Heart left ventricle (tissue), 16 donors: Measurements from ENCODE around the gene NAA60. TPM values are rescaled to one million over a fixed set of nuclear protein-coding genes. Genes with fewer than 3 reads are reported as not detected.

Experiments
- ATAC-seq, 4 donors: fragments of 200-7000 bp; cut with Tn5 transposase; one replicate each; pipeline ENCODE4 v1.9.1; 2020 to 2022; ENCODE audit warnings: moderate library complexity in 4 of 4, mild to moderate bottlenecking in 3 of 4, moderate number of reproducible peaks in 1 of 4
- DNase-seq, 5 donors: peaks; one replicate each; pipeline ENCODE4 v3.0.0-alpha.2; 2020
- H3K27ac ChIP-seq, 12 donors: fragments of 200-600 bp; sonication (generic) in 4 of 12; one replicate each; pipeline versions ENCODE4 v1.5.0 to v1.8.0; 2016 to 2022; ENCODE audit warnings: mild to moderate bottlenecking in 2 of 12
- H3K27me3 ChIP-seq, 9 donors: fragments of 200-600 bp; sonication (generic) in 2 of 9; one replicate each; pipeline versions ENCODE4 v1.5.1 to v1.8.0; 2016 to 2022; ENCODE audit warnings: mild to moderate bottlenecking in 3 of 9
- H3K36me3 ChIP-seq, 9 donors: fragments of 200-600 bp; sonication (generic) in 2 of 9; one replicate each; pipeline versions ENCODE4 v1.5.0 to v1.8.0; 2018 to 2022; ENCODE audit warnings: mild to moderate bottlenecking in 2 of 9
- H3K4me1 ChIP-seq, 12 donors: fragments of 200-600 bp; sonication (generic) in 4 of 12; one replicate each; pipeline versions ENCODE4 v1.5.0 to v1.8.0; 2016 to 2022; ENCODE audit warnings: mild to moderate bottlenecking in 3 of 12
- H3K4me3 ChIP-seq, 12 donors: fragments of 200-600 bp; sonication (generic) in 4 of 12; one replicate each; pipeline versions ENCODE4 v1.5.0 to v1.8.0; 2017 to 2022; ENCODE audit warnings: mild to moderate bottlenecking in 9 of 12, moderate library complexity in 4 of 12
- H3K9me3 ChIP-seq, 12 donors: fragments of 200-600 bp; sonication (generic) in 4 of 12; one replicate each; pipeline versions ENCODE4 v1.5.0 to v1.8.0; 2016 to 2022; ENCODE audit warnings: mild to moderate bottlenecking in 1 of 12
- POLR2A ChIP-seq, 2 donors: fragments of 450-650 bp; IDR thresholded peaks; one replicate each; pipeline ENCODE4 v1.6.1; 2017; ENCODE audit warnings: antibody characterized with exemption in 2 of 2, mild to moderate bottlenecking in 2 of 2, moderate library complexity in 2 of 2
- WGBS, 4 donors: extraction: QIAGEN DNeasy Blood & Tissue Kit in 2 of 4; methylation state at CpG; one replicate each; pipeline versions ENCODE4 v1.1.5 to v1.1.7; 2013 to 2018; 5-methylcytosine and 5-hydroxymethylcytosine counted together
- intact Hi-C, 10 donors: fragments of 100-400 bp; cut with DNase I; formaldehyde crosslinking; loops; one replicate each; pipeline versions ENCODE4 v1.11.1 to v1.14.2; 2022
- polyA plus RNA-seq, 2 donors: library from polyadenylated mRNA; stranded (reverse); fragments of 200-250 nt; gene quantifications; one replicate each; pipeline ENCODE4 v1.2.3, GENCODE V29; 2013
- total RNA-seq, 9 donors: library from RNA; depleted of rRNA in 2 of 9; stranded (reverse); fragments of >200 nt in 2 of 9; fragmentation: NEBNext Ultra II Directional in 3 of 9; extraction: Animal tissue kit (Norgen Biotek cat#: 25700) in 3 of 9; gene quantifications; one replicate each; pipeline versions ENCODE4 v1.1.0 to v1.2.4, GENCODE V29; 2016 to 2023
- TF ChIP-seq, protein P1 (sequence below), 12 donors: fragments of 200-600 bp; sonication (generic) in 4 of 12; IDR thresholded peaks; one replicate each; pipeline versions ENCODE4 v1.5.0 to v1.8.0; 2018 to 2022; ENCODE audit warnings: antibody characterized with exemption in 12 of 12, mild to moderate bottlenecking in 5 of 12
- donor health status: ischemic (EF 13 %, LVEDD 7.1; RV severe dilation, severe dysfunction).
- donor health status: healthy with polysubstance abuse.
- donor health status: DM: no; HTN: yes; CAD: no.
- donor health status: DM: no; HTN: no; CAD: no.
- donor health status: ischemic (EF 25% LVEDD 6.9; RV normal size, moderate dysfunction).
- donor health status: ischemic (EF 25% LVEDD 5.7; RV mildly dilated, moderate dysfunction).
- donor health status: healthy.
- donor health status: DM: yes; HTN: yes; CAD: no.
- donor health status: ischemic (EF 35%, LVEDD 5.7; RV mildly dilated, moderate dysfunction).
- donor health status: nonischemic (EF 11% LVEDD 7.7; RV severe dilation, severe dysfunction).
- donor health status: DM: yes; HTN: yes; CAD: no.
- donor health status: PGD.
- donor health status: ischemic (EF 29% LVEDD 5.4; RV normal size, mild dysfunction).
- donor health status: nonischemic (EF 23%, LVEDD 6.1; RV moderate dilation, normal function).

Gene NAA60
- total and polyA plus RNA-seq, 11 donors, result 30.3 to 61.9 (median 38.6) TPM

DNA sequence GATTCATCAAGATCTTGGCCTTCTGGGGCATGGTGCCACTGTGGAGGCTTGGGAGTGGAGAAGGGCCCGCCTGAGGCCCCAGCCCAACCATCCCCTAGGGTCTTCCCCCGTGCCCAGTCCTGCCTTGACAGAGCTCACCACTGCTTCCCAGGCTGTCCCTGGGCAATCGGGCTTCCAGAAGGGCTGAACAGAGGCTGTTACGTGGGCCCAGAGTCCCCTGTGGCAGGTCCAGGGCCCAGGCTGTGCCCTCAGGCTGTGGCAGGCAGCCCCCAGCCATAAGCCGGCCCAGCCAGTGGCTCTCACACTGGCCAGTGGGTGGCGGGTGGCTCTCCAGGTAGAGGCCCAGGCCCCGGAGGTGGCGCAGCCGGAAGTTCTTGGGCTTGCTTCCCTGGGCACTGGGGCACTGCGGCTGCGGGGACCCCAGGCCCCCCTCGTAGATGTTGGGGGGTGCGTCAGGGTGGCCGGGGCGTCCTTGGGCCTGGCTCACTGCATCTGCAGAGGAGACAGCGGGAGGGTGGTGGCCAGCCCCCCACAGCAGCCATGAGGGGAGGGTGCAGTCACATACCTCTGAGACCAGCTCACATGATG lies 51.0 kb downstream of the NAA60 start:
- Histone ChIP-seq H3K4me1 (peaks cover 0 to 7% (median 0%) of the 10 kb centered on the region in 12 donors), H3K4me3 (no peak overlapping the region), H3K27ac (no peak overlapping the region), H3K27me3 (no peaks in the 10 kb centered on the region), H3K36me3 (no peaks in the 10 kb centered on the region), H3K9me3 (no peaks in the 10 kb centered on the region)
- ATAC-seq (no peak), DNase-seq (peak in 1 of 5 donors; percentile 16)
- intact Hi-C loops, result loop anchor here in 2 of 10 donors (10.0 kb wide), 2 partner anchors 200 to 230 kb away; no protein-coding TSS in a partner anchor
- TF ChIP-seq, protein P1, sequence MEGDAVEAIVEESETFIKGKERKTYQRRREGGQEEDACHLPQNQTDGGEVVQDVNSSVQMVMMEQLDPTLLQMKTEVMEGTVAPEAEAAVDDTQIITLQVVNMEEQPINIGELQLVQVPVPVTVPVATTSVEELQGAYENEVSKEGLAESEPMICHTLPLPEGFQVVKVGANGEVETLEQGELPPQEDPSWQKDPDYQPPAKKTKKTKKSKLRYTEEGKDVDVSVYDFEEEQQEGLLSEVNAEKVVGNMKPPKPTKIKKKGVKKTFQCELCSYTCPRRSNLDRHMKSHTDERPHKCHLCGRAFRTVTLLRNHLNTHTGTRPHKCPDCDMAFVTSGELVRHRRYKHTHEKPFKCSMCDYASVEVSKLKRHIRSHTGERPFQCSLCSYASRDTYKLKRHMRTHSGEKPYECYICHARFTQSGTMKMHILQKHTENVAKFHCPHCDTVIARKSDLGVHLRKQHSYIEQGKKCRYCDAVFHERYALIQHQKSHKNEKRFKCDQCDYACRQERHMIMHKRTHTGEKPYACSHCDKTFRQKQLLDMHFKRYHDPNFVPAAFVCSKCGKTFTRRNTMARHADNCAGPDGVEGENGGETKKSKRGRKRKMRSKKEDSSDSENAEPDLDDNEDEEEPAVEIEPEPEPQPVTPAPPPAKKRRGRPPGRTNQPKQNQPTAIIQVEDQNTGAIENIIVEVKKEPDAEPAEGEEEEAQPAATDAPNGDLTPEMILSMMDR (IDR thresholded peaks at IDR 0.05), result no peak
- TF ChIP-seq POLR2A (IDR thresholded peaks at IDR 0.05), result no peak
- 86 to 95% (median 94%) methylated on average over 8 to 16 of the region's 16 CpGs for WGBS, 4 donors

DNA sequence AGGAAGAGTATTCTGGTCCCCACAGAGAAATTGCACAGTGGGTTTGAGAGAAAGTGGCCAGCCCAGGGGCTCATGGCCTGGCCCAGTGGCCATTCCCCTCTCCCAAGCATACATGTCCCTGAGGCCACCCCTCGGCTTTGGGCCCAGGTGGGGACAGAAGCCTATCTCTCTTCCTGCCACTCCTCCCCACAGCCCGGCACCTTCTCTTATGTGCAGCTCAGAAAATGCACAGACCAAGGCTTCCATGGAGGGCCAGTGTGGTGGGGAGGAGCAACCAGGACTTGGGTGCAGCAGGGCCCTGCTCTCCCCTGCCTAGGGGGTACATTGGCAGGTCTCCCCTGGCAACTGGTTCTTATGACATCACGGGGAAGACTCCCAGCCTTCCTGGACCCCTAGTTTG lies 51.7 kb downstream of the NAA60 start, which contains the start of gene C16orf90:
Gene C16orf90 (minus strand): TSS at position 314 of the 400 bp plus-strand sequence. CDS start 68 bp downstream, at position 246.
- intact Hi-C loops, result loop anchor here in 4 of 10 donors (5.0 to 10.0 kb wide), 4 partner anchors 93 to 230 kb away; partner anchors contain the start of genes ZNF174 (in 1 of the 4) and ZSCAN32 (in 1 of the 4)
- TF ChIP-seq, protein P1 (IDR thresholded peaks at IDR 0.05), result no peak
- TF ChIP-seq POLR2A (IDR thresholded peaks at IDR 0.05), result no peak
- 84 to 91% (median 88%) methylated on average over 3 of the region's 3 CpGs for WGBS, 4 donors
- ATAC-seq (no peak), DNase-seq (no peak)
- Histone ChIP-seq H3K9me3 (no peaks in the 10 kb centered on the region), H3K4me3 (no peak within 1 kb of the TSS), H3K4me1 (peaks cover 0 to 8% (median 3%) of the 10 kb centered on the region in 12 donors), H3K27ac (no peak within 1 kb of the TSS), H3K27me3 (no peaks in the 10 kb centered on the region), H3K36me3 (no peaks in the 10 kb centered on the region)

DNA sequence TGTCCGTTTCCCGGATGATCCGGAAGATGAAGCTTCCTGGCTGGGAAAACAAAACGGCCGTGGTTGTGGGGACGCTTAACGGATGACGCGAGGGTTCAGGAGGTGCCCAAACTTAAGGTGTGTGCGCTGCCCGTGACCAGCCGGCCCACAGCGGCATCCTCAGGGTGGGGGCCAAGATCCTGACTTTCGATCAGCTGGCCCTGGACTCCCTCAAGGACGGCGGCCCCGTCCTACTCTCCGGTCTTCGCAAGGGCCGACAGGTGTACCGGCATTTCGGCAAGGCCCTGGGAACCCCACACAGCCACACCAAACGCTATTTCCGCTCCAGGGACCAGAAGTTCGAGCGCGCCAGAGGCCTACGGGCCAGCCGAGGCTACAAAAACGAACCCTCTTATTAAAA lies 52.9 kb downstream of the NAA60 start:
- intact Hi-C loops, result loop anchor here in 4 of 10 donors (5.0 to 10.0 kb wide), 4 partner anchors 94 to 232 kb away; partner anchors contain the start of genes ZNF174 (in 1 of the 4) and ZSCAN32 (in 1 of the 4)
- WGBS, 4 donors, result 92 to 95% (median 95%) methylated on average over 30 of the region's 30 CpGs

GRCh38 chr16:3497771-3498170 lies 54.3 kb downstream of the NAA60 start:
- ATAC-seq (no peak), DNase-seq (no peak)
- intact Hi-C loops, result loop anchor here in 4 of 10 donors (5.0 to 10.0 kb wide), 4 partner anchors 95 to 233 kb away; partner anchors contain the start of genes ZNF174 (in 1 of the 4) and ZSCAN32 (in 1 of the 4)
- Histone ChIP-seq H3K9me3 (no peaks in the 10 kb centered on the region), H3K4me1 (peaks cover 4 to 26% (median 14%) of the 10 kb centered on the region in 12 donors), H3K4me3 (no peak overlapping the region), H3K36me3 (no peaks in the 10 kb centered on the region), H3K27ac (no peak overlapping the region), H3K27me3 (no peaks in the 10 kb centered on the region)
- WGBS, 4 donors, result 96 to 98% (median 97%) methylated on average over 4 of the region's 4 CpGs
- no peak for TF ChIP-seq POLR2A (IDR thresholded peaks at IDR 0.05)
- TF ChIP-seq, protein P1 (IDR thresholded peaks at IDR 0.05), result no peak

More for the DNA sequence above, 52.9 kb downstream of the NAA60 start:
- Histone ChIP-seq H3K4me1 (peaks cover 0 to 13% (median 3%) of the 10 kb centered on the region in 12 donors), H3K27me3 (no peaks in the 10 kb centered on the region), H3K36me3 (no peaks in the 10 kb centered on the region), H3K9me3 (no peaks in the 10 kb centered on the region), H3K4me3 (no peak overlapping the region), H3K27ac (no peak overlapping the region)
- no peak for DNase-seq
- no peak for ATAC-seq
- no peak for TF ChIP-seq POLR2A (IDR thresholded peaks at IDR 0.05)
- TF ChIP-seq, protein P1 (IDR thresholded peaks at IDR 0.05), result no peak
